A673 (cell line): ENCODE data around the gene CDK3. TPM values are rescaled to one million over a fixed set of nuclear protein-coding genes. Genes with fewer than 3 reads are reported as not detected.

ENCODE experiments used
- BruUV-seq: library from RNA; stranded (reverse); fragments of 400-500 nt; replicated peaks from 2 replicates; lab custom pipeline; 2021; lab: Mats Ljungman, UMichigan
- CTCF ChIA-PET: fragments of 300-600 bp; sonication (Branson Sonifier 250); formaldehyde crosslinking; loops from one replicate; lab custom pipeline; 2022; ENCODE audit warnings: antibody characterized with exemption; lab: Charles Lee
- POLR2A ChIA-PET: fragments of 300-600 bp; sonication (Branson Sonifier 250); formaldehyde crosslinking; loops from one replicate; lab custom pipeline; 2022; ENCODE audit warnings: antibody characterized with exemption; ENCODE audit not compliant: low non-redundant PET; lab: Charles Lee
- DNase-seq: peaks from one replicate; pipeline ENCODE4 v3.0.0-alpha.2; 2015; ENCODE audit warnings: low spot score
- H3K27ac ChIP-seq: fragments of 200-600 bp; sonication (generic); 2 replicates; pipeline ENCODE4 v1.5.1; 2016; ENCODE audit warnings: mixed run types, low read depth, mild to moderate bottlenecking, mixed read lengths, antibody characterized with exemption, low read length; ENCODE audit not compliant: poor library complexity, severe bottlenecking
- H3K27me3 ChIP-seq: fragments of 200-600 bp; sonication (generic); replicated peaks from 2 replicates; pipeline ENCODE4 v1.6.1; 2017; ENCODE audit warnings: mixed run types, low read depth, mild to moderate bottlenecking, mixed read lengths, antibody characterized with exemption, low read length; ENCODE audit not compliant: insufficient read depth, poor library complexity
- H3K36me3 ChIP-seq: fragments of 200-600 bp; sonication (generic); 2 replicates; pipeline ENCODE4 v1.6.1; 2016; ENCODE audit warnings: mixed run types, mild to moderate bottlenecking, mixed read lengths, antibody characterized with exemption, low read length; ENCODE audit not compliant: insufficient read depth, poor library complexity, severe bottlenecking
- H3K4me1 ChIP-seq: fragments of 200-600 bp; sonication (generic); 2 replicates; pipeline ENCODE4 v1.6.1; 2017; ENCODE audit warnings: mixed run types, mild to moderate bottlenecking, mixed read lengths, antibody characterized with exemption, low read length; ENCODE audit not compliant: insufficient read depth, poor library complexity, severe bottlenecking
- H3K4me3 ChIP-seq: fragments of 200-600 bp; sonication (generic); 2 replicates; pipeline ENCODE4 v1.5.1; 2016; ENCODE audit warnings: low read depth, mixed run types, mild to moderate bottlenecking, mixed read lengths, low read length; ENCODE audit not compliant: poor library complexity, severe bottlenecking
- H3K9me3 ChIP-seq: fragments of 200-600 bp; sonication (generic); 2 replicates; pipeline ENCODE4 v1.6.1; 2016; ENCODE audit warnings: mixed run types, low read depth, mild to moderate bottlenecking, mixed read lengths, antibody characterized with exemption, low read length; ENCODE audit not compliant: poor library complexity, severe bottlenecking
- EZH2 ChIP-seq: fragments of 200-600 bp; sonication (generic); IDR thresholded peaks from 2 replicates; pipeline ENCODE4 v1.6.1; 2017; ENCODE audit warnings: borderline replicate concordance, low read depth, mild to moderate bottlenecking, mixed read lengths, antibody characterized with exemption, low read length; ENCODE audit not compliant: poor library complexity, severe bottlenecking
- intact Hi-C: fragments of 100-400 bp; cut with micrococcal nuclease; formaldehyde crosslinking; loops from one replicate; pipeline ENCODE4 v1.10.0; 2022; ENCODE audit not compliant: unreplicated experiment
- total RNA-seq: library from RNA; stranded (reverse); gene quantifications from 2 replicates; pipeline ENCODE4 v1.2.3, GENCODE V29; 2021
- TF ChIP-seq, protein P1 (sequence below): fragments of 300-800, 200-600 bp; sonication (generic); conservative IDR thresholded peaks from 2 replicates; pipeline ENCODE4 v1.5.1; 2017; ENCODE audit warnings: low read depth, mild to moderate bottlenecking, antibody characterized with exemption, low read length, moderate library complexity, mixed read lengths

Gene CDK3
- total RNA-seq, 1 experiment from 2014 or later, result 10.0 TPM

DNA sequence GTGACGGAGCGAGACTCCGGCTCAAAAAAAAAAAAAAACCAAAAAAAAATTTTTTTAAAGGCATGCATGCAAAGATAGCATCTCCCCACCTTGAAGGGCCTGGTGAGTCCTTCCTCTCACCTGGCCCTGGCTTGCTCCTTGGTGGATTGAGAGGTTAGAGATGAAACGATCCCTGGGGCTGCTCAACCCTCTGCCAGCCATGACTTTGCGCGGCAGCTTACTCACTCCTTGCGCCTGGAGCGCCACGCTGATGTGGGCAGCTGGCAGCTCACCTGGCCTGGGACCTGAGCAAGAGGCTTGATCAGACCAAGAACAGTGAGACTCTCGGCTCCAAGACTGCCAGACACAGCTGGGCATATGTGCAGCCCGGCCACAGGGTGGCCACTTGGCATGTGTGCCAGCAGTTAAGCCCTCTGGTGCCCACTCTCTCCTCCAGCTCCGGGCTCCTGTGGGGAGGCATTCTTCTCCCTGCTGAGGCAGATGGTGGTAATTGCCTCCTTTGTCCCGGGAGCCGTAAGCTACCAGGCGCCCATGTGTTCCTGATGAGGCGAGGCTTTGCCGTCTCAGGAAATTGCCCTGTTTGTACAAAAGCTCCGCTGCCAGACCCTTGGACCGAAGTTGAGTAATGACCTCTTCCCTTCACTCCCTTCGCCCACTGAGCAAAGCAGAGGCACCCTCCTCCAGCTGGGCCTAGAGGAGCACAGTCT, 31.6 kb downstream of the CDK3 start:
- BruUV-seq, result no TSS peak
- no peaks in the 10 kb centered on the region for H3K9me3 ChIP-seq
- intact Hi-C loops, result no loop called here
- peak; percentile 83 for DNase-seq
- CTCF ChIA-PET, result interaction anchor here (0.7 kb wide), 1 partner anchor 11 kb away, joined by 4 read pairs; no protein-coding TSS in a partner anchor
- no peak overlapping the region for H3K4me3 ChIP-seq
- H3K27ac ChIP-seq, result no peak overlapping the region
- TF ChIP-seq EZH2, result no peak
- TF ChIP-seq, protein P1, sequence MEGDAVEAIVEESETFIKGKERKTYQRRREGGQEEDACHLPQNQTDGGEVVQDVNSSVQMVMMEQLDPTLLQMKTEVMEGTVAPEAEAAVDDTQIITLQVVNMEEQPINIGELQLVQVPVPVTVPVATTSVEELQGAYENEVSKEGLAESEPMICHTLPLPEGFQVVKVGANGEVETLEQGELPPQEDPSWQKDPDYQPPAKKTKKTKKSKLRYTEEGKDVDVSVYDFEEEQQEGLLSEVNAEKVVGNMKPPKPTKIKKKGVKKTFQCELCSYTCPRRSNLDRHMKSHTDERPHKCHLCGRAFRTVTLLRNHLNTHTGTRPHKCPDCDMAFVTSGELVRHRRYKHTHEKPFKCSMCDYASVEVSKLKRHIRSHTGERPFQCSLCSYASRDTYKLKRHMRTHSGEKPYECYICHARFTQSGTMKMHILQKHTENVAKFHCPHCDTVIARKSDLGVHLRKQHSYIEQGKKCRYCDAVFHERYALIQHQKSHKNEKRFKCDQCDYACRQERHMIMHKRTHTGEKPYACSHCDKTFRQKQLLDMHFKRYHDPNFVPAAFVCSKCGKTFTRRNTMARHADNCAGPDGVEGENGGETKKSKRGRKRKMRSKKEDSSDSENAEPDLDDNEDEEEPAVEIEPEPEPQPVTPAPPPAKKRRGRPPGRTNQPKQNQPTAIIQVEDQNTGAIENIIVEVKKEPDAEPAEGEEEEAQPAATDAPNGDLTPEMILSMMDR, result peak; percentile 36; the same call in 1 of the 2 replicates
- no peaks in the 10 kb centered on the region for H3K27me3 ChIP-seq
- peaks cover 23% of the 10 kb centered on the region for H3K4me1 ChIP-seq
- H3K36me3 ChIP-seq, result no peaks in the 10 kb centered on the region
- POLR2A ChIA-PET, result no interaction called here

DNA sequence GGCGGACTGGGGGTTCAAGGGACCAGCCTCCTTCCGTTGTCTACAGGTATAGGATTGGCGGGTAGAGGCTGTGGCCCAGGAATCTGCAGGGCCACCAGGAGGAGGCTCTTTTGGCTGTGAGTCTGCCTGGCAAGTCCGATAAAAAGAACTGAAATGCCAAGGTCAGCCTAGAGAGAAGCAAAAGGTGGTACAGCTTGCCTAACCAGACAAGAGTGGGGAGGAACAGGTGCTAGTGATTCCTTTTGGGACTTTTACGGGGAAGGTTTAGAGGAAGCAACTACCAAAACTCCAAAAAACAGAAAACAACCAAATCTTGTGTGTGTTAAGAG, 32.1 kb downstream of the CDK3 start:
- no peak overlapping the region for H3K4me3 ChIP-seq
- DNase-seq, result no peak
- no TSS peak for BruUV-seq
- ChIA-PET POLR2A (no interaction called here), CTCF (no interaction called here)
- no peaks in the 10 kb centered on the region for H3K27me3 ChIP-seq
- intact Hi-C loops, result no loop called here
- no peaks in the 10 kb centered on the region for H3K36me3 ChIP-seq
- no peaks in the 10 kb centered on the region for H3K9me3 ChIP-seq
- peaks cover 25% of the 10 kb centered on the region for H3K4me1 ChIP-seq
- H3K27ac ChIP-seq, result no peak overlapping the region
- TF ChIP-seq EZH2, result no peak
- TF ChIP-seq, protein P1, result no peak

DNA sequence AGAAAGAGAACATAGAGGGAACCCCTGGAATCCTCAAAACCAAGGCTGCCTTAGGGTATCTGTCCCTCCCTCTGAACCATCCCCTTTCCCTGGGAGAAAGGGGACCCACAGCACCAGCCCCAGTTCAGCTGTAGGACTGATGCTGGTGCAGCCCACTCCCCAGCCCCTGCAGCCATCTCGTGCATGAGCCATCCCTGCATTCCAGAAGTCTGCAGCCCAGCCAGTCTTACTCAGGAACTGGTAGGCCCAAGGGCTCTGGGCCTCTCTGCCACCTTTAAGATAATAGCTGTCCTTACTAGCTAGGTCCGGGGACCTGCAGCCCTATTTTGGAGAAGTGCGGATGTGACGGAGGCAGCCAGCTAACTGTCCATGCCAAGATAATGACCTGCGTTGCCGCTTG, 32.5 kb downstream of the CDK3 start:
- DNase-seq, result no peak
- no peak for TF ChIP-seq EZH2
- TF ChIP-seq, protein P1, result no peak
- CTCF ChIA-PET, result no interaction called here
- POLR2A ChIA-PET, result no interaction called here
- no TSS peak for BruUV-seq
- Histone ChIP-seq H3K9me3 (no peaks in the 10 kb centered on the region), H3K27me3 (no peaks in the 10 kb centered on the region), H3K4me3 (no peak overlapping the region), H3K4me1 (peaks cover 28% of the 10 kb centered on the region), H3K27ac (no peak overlapping the region), H3K36me3 (no peaks in the 10 kb centered on the region)
- intact Hi-C loops, result no loop called here
